ENCODE data around the gene C4orf51.

The C4orf51 gene

GRCh38 chr4:145760961-145761929 lies 81.3 kb downstream of the C4orf51 start:
- DNase-seq: no peak

GRCh38 chr4:145762719-145763118 lies 82.8 kb downstream of the C4orf51 start:
- no peak for DNase-seq

- no peak for DNase-seq
Measured at GRCh38 chr4:145763399-145763798, 83.5 kb downstream of the C4orf51 start.

DNA sequence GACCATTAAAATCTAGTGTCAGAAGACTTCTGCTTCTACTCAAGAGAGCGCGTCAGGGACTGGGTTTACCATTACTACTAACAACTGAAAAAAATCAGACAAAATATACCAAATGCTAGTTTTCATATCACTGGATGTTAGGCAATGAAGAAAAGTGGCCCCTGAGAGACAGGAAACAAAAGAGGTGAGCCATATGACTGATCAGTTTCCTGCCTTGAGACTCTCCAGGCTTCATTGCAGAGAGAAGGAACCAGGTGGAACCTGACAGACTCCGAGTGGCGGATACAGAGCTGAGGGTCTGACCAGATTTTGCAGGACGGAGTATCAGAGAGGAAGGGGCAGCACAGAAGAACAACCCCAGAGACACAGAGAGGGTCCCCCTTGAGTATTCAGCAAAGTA lies 86.3 kb downstream of the C4orf51 start:
- no peak for DNase-seq

DNA sequence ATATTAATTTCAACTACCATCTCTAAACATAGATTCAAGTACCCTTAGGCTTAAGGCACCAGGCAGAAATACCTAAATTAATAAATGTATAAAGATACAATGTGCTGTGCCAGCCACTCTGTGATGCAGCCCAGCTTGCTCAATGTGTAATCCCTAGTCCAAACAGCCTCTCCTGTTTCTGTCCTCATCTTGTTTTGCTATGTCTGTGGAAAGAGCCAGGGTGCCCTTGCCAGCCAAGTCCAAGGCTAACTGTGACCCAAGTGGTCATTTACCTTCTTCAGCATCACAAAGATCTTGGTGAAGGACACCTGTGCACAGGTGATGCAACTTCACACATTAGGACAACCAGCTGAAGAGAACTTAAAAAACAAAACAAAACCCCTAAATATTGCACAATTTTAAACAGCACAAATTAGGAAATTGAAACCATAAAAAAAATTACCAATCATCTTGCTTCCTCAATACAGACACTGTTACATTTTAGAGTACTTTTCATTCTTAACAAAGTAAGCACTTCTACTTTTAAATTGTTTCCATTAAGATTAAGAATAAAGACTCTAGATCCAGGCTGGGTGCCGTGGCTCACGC lies 89.6 kb downstream of the C4orf51 start:
- DNase-seq: no peak

- DNase-seq: no peak
Measured at GRCh38 chr4:145770124-145770523, 90.2 kb downstream of the C4orf51 start.

- DNase-seq: no peak
Measured at GRCh38 chr4:145772347-145772746, 92.4 kb downstream of the C4orf51 start.

DNA sequence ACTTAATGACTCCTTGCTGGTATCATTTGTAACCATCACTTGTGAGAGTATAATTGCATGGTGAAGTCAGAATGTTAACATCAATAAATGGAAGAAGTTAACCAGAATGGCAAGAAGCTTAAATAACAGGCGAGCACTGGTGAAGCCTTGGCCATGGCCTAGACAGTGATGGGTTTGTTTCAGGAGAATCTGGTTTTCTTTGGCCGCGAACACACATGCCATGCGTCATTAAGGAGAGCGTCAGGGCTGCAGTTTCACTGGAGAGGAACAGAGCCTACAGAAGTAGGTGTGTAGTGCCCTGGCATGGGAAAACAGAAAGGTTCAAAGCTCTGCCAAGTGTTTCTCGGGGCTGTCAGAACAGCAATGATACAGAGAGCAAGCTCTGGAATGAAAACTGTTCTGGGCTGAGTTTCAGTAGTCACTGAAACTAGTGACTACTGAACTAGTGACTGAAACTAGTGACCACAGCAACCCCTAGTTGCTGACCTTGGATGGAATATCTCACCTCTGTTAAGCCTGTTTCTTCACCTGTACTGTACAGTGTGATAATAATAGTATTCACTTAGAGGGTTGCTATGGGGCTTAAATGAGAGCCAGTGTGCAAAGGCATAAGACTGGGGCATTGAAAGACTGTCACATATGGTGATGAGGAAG lies 93.8 kb downstream of the C4orf51 start:
- no peak for DNase-seq

- no peak for DNase-seq
Measured at GRCh38 chr4:145774473-145774872, 94.5 kb downstream of the C4orf51 start.

DNA sequence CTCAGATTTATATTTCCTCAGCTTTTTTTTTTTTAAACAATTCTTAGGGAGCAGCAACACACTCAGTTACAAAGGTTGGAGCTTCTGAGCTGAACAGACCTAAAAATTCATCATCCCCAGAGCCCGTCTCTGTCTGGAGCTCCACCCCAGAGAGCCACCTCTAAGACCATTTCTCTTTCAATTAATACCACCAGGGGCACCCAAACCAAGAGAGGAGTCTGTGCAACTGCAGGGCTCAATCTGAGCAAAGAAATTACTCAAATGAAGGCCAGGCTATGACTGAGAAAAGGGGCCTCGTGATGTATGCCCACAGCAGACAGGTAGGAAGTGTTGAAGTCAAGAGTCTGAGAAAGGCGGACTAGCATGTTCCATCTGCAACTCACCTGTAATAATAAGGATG lies 95.5 kb downstream of the C4orf51 start:
- DNase-seq: no peak

GRCh38 chr4:145776208-145776607 lies 96.3 kb downstream of the C4orf51 start:
- DNase-seq: no peak

GRCh38 chr4:145779319-145779801 lies 99.4 kb downstream of the C4orf51 start:
- no peak for DNase-seq

DNA sequence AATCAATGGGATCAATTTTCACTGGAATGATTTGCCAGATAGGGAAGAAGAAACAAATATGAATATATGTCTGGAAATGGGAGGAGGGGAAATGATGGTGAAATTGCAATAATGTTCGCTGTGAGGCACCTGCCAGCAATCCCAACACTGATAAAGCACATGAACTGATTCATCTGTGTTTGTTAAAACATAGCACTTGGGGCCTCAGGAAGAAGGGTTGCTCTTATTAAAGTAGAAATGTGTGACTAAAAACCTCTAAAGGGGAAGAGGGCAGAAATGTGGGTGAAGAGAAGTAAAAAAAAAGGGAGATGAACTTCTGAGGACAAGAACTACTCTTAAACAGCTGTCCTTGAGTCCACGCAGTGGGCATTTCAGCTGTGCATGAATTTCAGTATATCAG lies 101.4 kb downstream of the C4orf51 start:
- no peak for DNase-seq

Measured in NCI-H2171 (cell line).